ENCODE data around the gene SLC4A5.

The SLC4A5 gene

GRCh38 chr2:74188018-74188601, 155.1 kb downstream of the SLC4A5 start (continued):
- TF ChIP-seq HIC1 (tag by site-specific recombination; IDR thresholded peaks at IDR 0.05) (peak; percentile 60), ZNF654 (tag by site-specific recombination; IDR thresholded peaks at IDR 0.05; ENCODE audit: low read depth) (no peak), ZNF394 (tag by site-specific recombination; IDR thresholded peaks at IDR 0.05; ENCODE audit: borderline replicate concordance) (no peak), ZNF341 (tag by site-specific recombination; IDR thresholded peaks at IDR 0.05; ENCODE audit: low read depth) (peak; percentile 61), ZNF747 (tag by site-specific recombination; IDR thresholded peaks at IDR 0.05) (no peak), ZNF768 (tag by site-specific recombination; IDR thresholded peaks at IDR 0.05) (no peak), ZNF416 (tag by site-specific recombination; IDR thresholded peaks at IDR 0.05) (no peak), ZSCAN30 (tag by site-specific recombination; IDR thresholded peaks at IDR 0.05) (no peak), ZNF660 (tag by site-specific recombination; IDR thresholded peaks at IDR 0.05) (no peak), SP2 (tag by site-specific recombination; IDR thresholded peaks at IDR 0.05) (0 out of 2 replicates have a peak, but pooled peaks have one; percentile 7), ZNF600 (tag by site-specific recombination; IDR thresholded peaks at IDR 0.05) (peak; percentile 97), WT1 (tag by site-specific recombination; IDR thresholded peaks at IDR 0.05) (0 out of 2 replicates have a peak, but pooled peaks have one; percentile 16), SALL2 (tag by site-specific recombination; IDR thresholded peaks at IDR 0.05; ENCODE audit: borderline replicate concordance) (no peak), ZBTB44 (tag by site-specific recombination; IDR thresholded peaks at IDR 0.05) (peak; percentile 92), ZNF629 (tag by site-specific recombination; IDR thresholded peaks at IDR 0.05) (0 out of 2 replicates have a peak, but pooled peaks have one; percentile 29), GLIS1 (tag by site-specific recombination; IDR thresholded peaks at IDR 0.05) (peak; percentile 46; the same call in 1 of the 2 replicates), ZSCAN23 (tag by site-specific recombination; IDR thresholded peaks at IDR 0.05) (no peak), ZNF398 (tag by site-specific recombination; IDR thresholded peaks at IDR 0.05) (peak; percentile 53), ZNF558 (tag by site-specific recombination; IDR thresholded peaks at IDR 0.05) (no peak), ZFP37 (tag by site-specific recombination; IDR thresholded peaks at IDR 0.05) (0 out of 2 replicates have a peak, but pooled peaks have one; percentile 61), ZNF48 (tag by site-specific recombination; IDR thresholded peaks at IDR 0.05) (no peak), SP7 (tag by site-specific recombination; IDR thresholded peaks at IDR 0.05) (peak; percentile 57), PRDM10 (tag by site-specific recombination; IDR thresholded peaks at IDR 0.05) (peak; percentile 85), INSM2 (tag by site-specific recombination; IDR thresholded peaks at IDR 0.05) (no peak), ZBTB17 (tag by site-specific recombination; IDR thresholded peaks at IDR 0.05) (peak; percentile 92), ZNF692 (tag by site-specific recombination; IDR thresholded peaks at IDR 0.05) (no peak)

All from HEK293 (cell line).